HG03103 (cell line): ENCODE measurements around the gene HSBP1L1.
"Not testable (repeated sequence)": the region's sequence is repeated elsewhere in the genome, so short reads cannot be mapped to it uniquely, and the experiment has no call there.

Experiments used
- ATAC-seq: cut with Tn5 transposase; IDR thresholded peaks from one replicate; pipeline ENCODE4 v1.9.1; 2021; ENCODE audit warnings: low read depth; ENCODE audit not compliant: unreplicated experiment

HSBP1L1 gene

GRCh38 chr18:79982736-79983135 is 18.3 kb downstream of the HSBP1L1 start:
- ATAC-seq = no peak

GRCh38 chr18:79983253-79983652 is 18.8 kb downstream of the HSBP1L1 start:
- ATAC-seq = no peak

- no peak for ATAC-seq
Measured at GRCh38 chr18:79983793-79984192, 19.4 kb downstream of the HSBP1L1 start.

DNA sequence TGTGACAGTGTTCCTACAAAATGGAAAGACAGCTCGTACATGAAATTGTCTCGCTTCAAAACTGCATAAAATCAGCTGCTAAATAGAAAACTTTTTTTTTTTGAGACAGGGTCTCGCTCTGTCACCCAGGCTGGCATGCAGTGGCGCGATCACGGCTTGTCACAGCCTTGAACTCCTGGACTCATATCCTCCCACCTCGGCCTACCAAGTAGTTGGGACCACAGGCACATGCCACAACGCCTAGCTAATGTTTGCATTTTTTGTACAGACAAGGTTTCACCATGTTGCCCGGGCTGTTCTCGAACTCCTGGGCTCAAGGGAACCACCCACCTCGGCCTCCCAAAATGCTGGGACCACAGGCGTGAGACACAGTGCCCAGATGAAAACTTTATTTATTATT is 20.7 kb downstream of the HSBP1L1 start:
- ATAC-seq = no peak

DNA sequence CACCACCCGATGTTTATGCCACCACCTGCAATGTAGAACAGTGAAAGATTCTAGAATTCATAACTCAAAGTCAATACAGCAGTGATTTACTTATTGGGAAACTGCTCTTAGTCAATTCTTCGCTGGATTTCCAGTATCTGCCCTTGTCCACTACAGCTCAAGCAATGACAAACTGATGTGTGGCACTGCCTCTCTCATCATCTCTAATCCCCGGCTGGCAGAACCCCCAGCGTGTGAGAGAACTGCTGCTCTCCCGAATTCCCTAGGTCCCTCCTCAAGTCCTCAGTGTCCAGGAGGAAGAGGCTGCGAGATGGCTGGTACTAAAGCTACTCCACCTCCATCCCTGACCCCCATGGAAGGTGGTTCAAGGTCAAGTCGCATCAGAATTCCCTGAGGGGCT is 22.3 kb downstream of the HSBP1L1 start:
- ATAC-seq = no peak

- no peak for ATAC-seq
Measured at GRCh38 chr18:79987566-79987965, 23.1 kb downstream of the HSBP1L1 start.

- peak; percentile 52 for ATAC-seq
Measured at GRCh38 chr18:79988071-79988450, 23.6 kb downstream of the HSBP1L1 start.

- peak; percentile 94 for ATAC-seq
Measured at GRCh38 chr18:79988451-79989194, 24.2 kb downstream of the HSBP1L1 start, which contains the start of gene TXNL4A. TSS of gene TXNL4A (minus strand) at chr18:79988563. CDS start at chr18:79988392, 171 bp downstream.

DNA sequence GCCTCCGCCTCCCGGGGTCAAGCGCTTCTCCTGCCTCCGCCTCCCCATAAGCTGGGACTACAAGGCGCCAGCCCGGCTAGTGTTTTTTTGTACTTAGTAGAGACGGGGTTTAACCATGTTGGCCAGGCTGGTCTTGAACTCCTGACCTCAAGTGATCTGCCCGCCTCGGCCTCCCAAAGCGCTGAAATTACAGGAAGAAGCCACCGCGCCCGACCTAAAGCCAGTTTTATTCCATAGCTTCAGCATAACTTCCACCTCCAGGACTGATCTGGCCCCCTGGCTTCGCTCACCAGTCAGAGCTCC is 24.7 kb downstream of the HSBP1L1 start:
- no peak for ATAC-seq

DNA sequence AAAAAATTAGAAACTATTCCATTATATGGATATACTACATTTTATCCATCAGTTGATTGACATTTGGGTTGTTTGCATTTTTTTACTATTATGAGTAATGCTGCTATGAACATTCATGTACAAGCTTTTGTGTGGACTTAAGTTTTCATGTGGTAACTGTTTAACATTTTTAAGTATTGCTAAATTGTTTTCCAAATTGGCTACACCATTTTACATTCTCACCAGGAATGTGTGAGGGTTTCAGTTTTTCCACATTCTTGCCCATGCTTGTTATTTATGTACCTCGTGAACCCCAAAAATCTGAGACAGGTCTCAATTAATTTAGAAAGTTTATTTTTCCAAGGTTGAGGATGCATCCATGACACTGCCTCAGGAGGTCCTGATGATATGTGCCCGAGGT is 27.1 kb downstream of the HSBP1L1 start:
- no peak for ATAC-seq

DNA sequence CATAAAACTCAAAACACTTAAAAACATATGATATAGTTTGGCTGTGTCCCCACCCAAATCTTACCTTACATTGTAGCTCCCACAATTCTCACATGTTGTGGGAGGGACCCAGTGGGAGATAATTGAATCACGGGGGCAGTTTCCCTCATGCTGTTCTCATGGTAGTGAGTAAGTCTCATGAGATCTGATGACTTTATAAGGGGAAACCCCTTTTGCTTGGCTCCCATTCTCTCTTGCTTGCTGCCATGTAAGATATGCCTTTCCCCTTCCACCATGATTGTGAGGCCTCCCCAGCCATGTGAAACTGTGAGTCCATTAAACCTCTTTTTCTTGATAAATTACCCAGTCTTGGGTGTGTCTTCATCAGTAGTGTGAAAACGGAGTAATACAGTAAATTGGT is 35.3 kb downstream of the HSBP1L1 start:
- ATAC-seq = not testable (repeated sequence)

GRCh38 chr18:80000877-80001276 is 36.4 kb downstream of the HSBP1L1 start:
- no peak for ATAC-seq

DNA sequence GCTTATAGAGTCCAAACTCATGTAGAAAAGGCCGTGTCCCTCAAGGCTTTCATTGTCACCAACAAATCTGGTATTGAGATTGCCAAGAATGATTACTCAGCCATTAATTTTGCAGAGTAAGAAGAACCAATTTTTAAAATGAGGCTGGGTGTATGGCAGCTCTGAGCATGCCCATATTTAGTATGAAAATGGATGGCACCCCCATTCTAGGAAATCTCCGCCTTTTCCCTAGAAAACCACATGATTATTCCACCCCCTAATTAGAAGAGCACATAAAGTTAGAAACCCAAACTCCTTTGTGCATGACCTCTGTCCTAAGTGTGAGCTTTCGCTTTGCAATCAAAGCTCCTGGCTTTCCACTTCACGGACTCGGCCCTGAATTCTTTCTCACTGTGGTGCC is 38.0 kb downstream of the HSBP1L1 start:
- no peak for ATAC-seq

GRCh38 chr18:80004600-80005342 is 40.3 kb downstream of the HSBP1L1 start:
- ATAC-seq = no peak

- no peak for ATAC-seq
Measured at GRCh38 chr18:80006724-80007123, 42.3 kb downstream of the HSBP1L1 start.

GRCh38 chr18:80009661-80010550 is 45.5 kb downstream of the HSBP1L1 start:
- ATAC-seq = no peak

DNA sequence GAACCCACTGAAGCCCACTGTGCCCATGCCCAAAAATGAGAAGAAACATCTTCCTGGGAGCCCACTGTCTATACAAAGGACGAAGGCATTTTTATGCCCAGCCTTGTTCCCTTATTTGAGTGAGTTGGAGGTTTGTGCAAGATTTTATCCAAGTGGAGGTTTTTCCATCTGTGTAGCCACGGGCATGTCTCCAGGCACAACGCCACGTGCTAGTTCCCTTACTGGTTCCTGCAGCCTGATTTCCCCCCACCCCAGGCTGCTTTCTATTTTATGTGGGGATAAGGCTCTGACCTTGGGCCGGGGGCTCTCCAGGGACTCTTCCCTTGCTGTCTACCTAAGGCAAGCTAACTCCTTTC is 46.1 kb downstream of the HSBP1L1 start:
- ATAC-seq = no peak

DNA sequence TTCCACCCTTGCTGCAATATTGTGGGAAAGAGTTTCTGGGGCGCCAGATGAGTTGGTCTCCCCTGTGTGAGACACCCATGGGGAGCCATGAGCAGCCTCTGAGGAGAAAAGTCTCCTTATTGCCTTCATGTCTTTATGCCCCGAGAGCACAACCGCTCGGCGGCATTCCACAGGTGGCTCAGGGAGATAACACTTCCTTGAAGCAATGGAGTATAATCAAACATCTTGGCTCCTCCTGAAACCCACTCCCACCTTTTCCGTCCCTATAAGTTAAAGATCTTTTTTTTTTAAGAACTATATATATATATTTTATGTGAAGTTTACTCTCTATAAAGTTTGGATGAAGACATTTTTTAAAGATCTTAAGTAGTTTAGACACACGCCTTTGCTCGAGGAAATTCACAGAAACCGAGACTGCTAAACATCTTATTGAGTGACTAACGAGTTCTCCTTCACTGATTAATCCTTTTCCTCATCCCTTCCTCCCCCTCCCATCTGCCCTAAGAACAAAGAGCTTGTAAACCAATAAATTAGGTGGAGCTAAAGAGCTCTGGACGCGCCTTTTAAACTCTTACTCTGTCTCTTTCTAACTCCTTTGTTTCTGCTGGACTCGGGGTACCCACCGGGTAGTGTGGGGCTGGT is 47.2 kb downstream of the HSBP1L1 start:
- ATAC-seq = not testable (repeated sequence)

- no peak for ATAC-seq
Measured at GRCh38 chr18:80012714-80013113, 48.3 kb downstream of the HSBP1L1 start.
